Measurements from ENCODE around the gene CPNE1. TPM values are rescaled to one million over a fixed set of nuclear protein-coding genes. Genes with fewer than 3 reads are reported as not detected.

CPNE1 gene
- total RNA-seq, 1 experiment from 2014 or later = 194 TPM

DNA sequence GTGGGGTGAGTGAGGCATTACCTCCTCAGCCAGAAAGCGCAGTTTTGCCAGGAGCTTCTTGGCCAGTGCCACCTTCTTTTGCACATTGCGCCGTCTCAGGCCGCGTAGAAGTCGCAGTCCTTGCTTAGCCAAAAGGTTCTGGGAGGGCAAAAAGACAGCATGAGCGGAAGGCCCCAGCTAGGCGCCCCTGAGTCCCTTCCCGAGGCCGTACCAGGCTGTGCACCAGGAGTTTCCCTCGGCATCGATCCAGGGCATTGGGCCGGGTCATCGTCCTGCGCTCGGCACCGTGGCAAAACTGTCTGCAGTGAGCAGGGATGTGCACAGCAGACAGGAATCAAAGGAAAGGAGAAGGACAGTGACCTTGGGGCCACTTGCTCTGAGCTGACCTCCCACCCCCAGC, 69.2 kb downstream of the CPNE1 start:
- DNase-seq (ENCODE audit: unreplicated experiment) = no peak
- Mint-ChIP-seq H3K9me3 (ENCODE audit: unreplicated experiment) (no peaks in the 10 kb centered on the region), H3K4me1 (ENCODE audit: insufficient read depth, unreplicated experiment) (peaks cover 8% of the 10 kb centered on the region), H3K27ac (ENCODE audit: low read depth, unreplicated experiment) (no peak overlapping the region), H3K27me3 (ENCODE audit: insufficient read depth, unreplicated experiment) (peaks cover 11% of the 10 kb centered on the region), H3K4me3 (ENCODE audit: unreplicated experiment) (no peak overlapping the region), H3K36me3 (ENCODE audit: insufficient read depth, unreplicated experiment) (peaks cover 6% of the 10 kb centered on the region)
- POLR2A ChIA-PET = interaction anchor here (0.7 to 1.0 kb wide), 2 partner anchors 39 to 447 kb away, joined by 3 read pairs; no protein-coding TSS in a partner anchor
- CTCF ChIA-PET = interaction anchor here (0.7 to 1.5 kb wide), 2 partner anchors 10 to 24 kb away, joined by 3 to 4 read pairs; no protein-coding TSS in a partner anchor
- intact Hi-C loops (cut with micrococcal nuclease) = no loop called here
- TF ChIP-seq, protein P1, sequence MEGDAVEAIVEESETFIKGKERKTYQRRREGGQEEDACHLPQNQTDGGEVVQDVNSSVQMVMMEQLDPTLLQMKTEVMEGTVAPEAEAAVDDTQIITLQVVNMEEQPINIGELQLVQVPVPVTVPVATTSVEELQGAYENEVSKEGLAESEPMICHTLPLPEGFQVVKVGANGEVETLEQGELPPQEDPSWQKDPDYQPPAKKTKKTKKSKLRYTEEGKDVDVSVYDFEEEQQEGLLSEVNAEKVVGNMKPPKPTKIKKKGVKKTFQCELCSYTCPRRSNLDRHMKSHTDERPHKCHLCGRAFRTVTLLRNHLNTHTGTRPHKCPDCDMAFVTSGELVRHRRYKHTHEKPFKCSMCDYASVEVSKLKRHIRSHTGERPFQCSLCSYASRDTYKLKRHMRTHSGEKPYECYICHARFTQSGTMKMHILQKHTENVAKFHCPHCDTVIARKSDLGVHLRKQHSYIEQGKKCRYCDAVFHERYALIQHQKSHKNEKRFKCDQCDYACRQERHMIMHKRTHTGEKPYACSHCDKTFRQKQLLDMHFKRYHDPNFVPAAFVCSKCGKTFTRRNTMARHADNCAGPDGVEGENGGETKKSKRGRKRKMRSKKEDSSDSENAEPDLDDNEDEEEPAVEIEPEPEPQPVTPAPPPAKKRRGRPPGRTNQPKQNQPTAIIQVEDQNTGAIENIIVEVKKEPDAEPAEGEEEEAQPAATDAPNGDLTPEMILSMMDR (IDR thresholded peaks at IDR 0.05; ENCODE audit: unreplicated experiment) = no peak
- no TSS peak for BruUV-seq (replicated peaks)

- CTCF ChIA-PET = no interaction called here
- POLR2A ChIA-PET = interaction anchor here (0.7 kb wide), 1 partner anchor 93 kb away, joined by 3 read pairs; no protein-coding TSS in a partner anchor
- DNase-seq (ENCODE audit: unreplicated experiment) = no peak
- TF ChIP-seq, protein P1 (IDR thresholded peaks at IDR 0.05; ENCODE audit: unreplicated experiment) = no peak
- Mint-ChIP-seq H3K36me3 (ENCODE audit: insufficient read depth, unreplicated experiment) (no peaks in the 10 kb centered on the region), H3K9me3 (ENCODE audit: unreplicated experiment) (no peaks in the 10 kb centered on the region), H3K4me3 (ENCODE audit: unreplicated experiment) (no peak overlapping the region), H3K4me1 (ENCODE audit: insufficient read depth, unreplicated experiment) (peaks cover 8% of the 10 kb centered on the region), H3K27ac (ENCODE audit: low read depth, unreplicated experiment) (no peak overlapping the region), H3K27me3 (ENCODE audit: insufficient read depth, unreplicated experiment) (no peaks in the 10 kb centered on the region)
- BruUV-seq (replicated peaks) = no TSS peak
- intact Hi-C loops (cut with micrococcal nuclease) = no loop called here
Observed at GRCh38 chr20:35592339-35592974, 72.2 kb downstream of the CPNE1 start.

GRCh38 chr20:35588397-35588796, 76.3 kb downstream of the CPNE1 start:
- Mint-ChIP-seq H3K27ac (ENCODE audit: low read depth, unreplicated experiment) (no peak overlapping the region), H3K4me1 (ENCODE audit: insufficient read depth, unreplicated experiment) (peaks cover 8% of the 10 kb centered on the region), H3K36me3 (ENCODE audit: insufficient read depth, unreplicated experiment) (no peaks in the 10 kb centered on the region), H3K27me3 (ENCODE audit: insufficient read depth, unreplicated experiment) (no peaks in the 10 kb centered on the region), H3K4me3 (ENCODE audit: unreplicated experiment) (no peak overlapping the region), H3K9me3 (ENCODE audit: unreplicated experiment) (no peaks in the 10 kb centered on the region)
- CTCF ChIA-PET = interaction anchor here (0.6 kb wide), 1 partner anchor 668 kb away, joined by 3 read pairs; no protein-coding TSS in a partner anchor
- no TSS peak for BruUV-seq (replicated peaks)
- DNase-seq (ENCODE audit: unreplicated experiment) = no peak
- POLR2A ChIA-PET = no interaction called here
- intact Hi-C loops (cut with micrococcal nuclease) = no loop called here
- TF ChIP-seq, protein P1 (IDR thresholded peaks at IDR 0.05; ENCODE audit: unreplicated experiment) = no peak

- no peak for DNase-seq (ENCODE audit: unreplicated experiment)
- BruUV-seq (replicated peaks) = no TSS peak
- intact Hi-C loops (cut with micrococcal nuclease) = no loop called here
- Mint-ChIP-seq H3K36me3 (ENCODE audit: insufficient read depth, unreplicated experiment) (no peaks in the 10 kb centered on the region), H3K27me3 (ENCODE audit: insufficient read depth, unreplicated experiment) (no peaks in the 10 kb centered on the region), H3K4me1 (ENCODE audit: insufficient read depth, unreplicated experiment) (peaks cover 3% of the 10 kb centered on the region), H3K4me3 (ENCODE audit: unreplicated experiment) (no peak overlapping the region), H3K9me3 (ENCODE audit: unreplicated experiment) (no peaks in the 10 kb centered on the region), H3K27ac (ENCODE audit: low read depth, unreplicated experiment) (no peak overlapping the region)
- TF ChIP-seq, protein P1 (IDR thresholded peaks at IDR 0.05; ENCODE audit: unreplicated experiment) = no peak
- ChIA-PET CTCF (interaction anchor here (0.6 to 0.9 kb wide), 3 partner anchors 33 to 141 kb away, joined by 3 read pairs; no protein-coding TSS in a partner anchor), POLR2A (no interaction called here)
Observed at GRCh38 chr20:35587436-35587835, 77.3 kb downstream of the CPNE1 start.

All from MCF 10A (cell line).